NOMO-1 treated with DMSO at 0.1 percent for 48 hours (cell line): ENCODE results near the gene GAL3ST3.
A peak's percentile ranks its signal among the peaks of the same experiment; 100 is the strongest.

Experiments
- DNase-seq: peaks from one replicate; lab custom pipeline; 2025; ENCODE audit not compliant: unreplicated experiment; lab: John Stamatoyannopoulos, UW

The GAL3ST3 gene

GRCh38 chr11:66069715-66070603, 21.0 kb upstream of the GAL3ST3 start, which contains the start of gene PACS1:
Gene PACS1 (plus strand): TSS chr11:66070272. CDS start chr11:66070487, 215 bp downstream.
- peak; percentile 53 for DNase-seq

GRCh38 chr11:66068923-66069714, 20.2 kb upstream of the GAL3ST3 start:
- DNase-seq: peak; percentile 59

- DNase-seq: peak; percentile 46
Observed at GRCh38 chr11:66068154-66068821, 19.3 kb upstream of the GAL3ST3 start.

GRCh38 chr11:66067640-66068039, 18.7 kb upstream of the GAL3ST3 start:
- DNase-seq: no peak

- no peak for DNase-seq
Observed at GRCh38 chr11:66066751-66067150, 17.8 kb upstream of the GAL3ST3 start.

GRCh38 chr11:66064571-66064970, 15.6 kb upstream of the GAL3ST3 start:
- no peak for DNase-seq

- DNase-seq: no peak
Observed at GRCh38 chr11:66063900-66064299, 14.9 kb upstream of the GAL3ST3 start.

GRCh38 chr11:66062408-66062807, 13.4 kb upstream of the GAL3ST3 start:
- DNase-seq: no peak

GRCh38 chr11:66061268-66061667, 12.3 kb upstream of the GAL3ST3 start:
- DNase-seq: no peak

- DNase-seq: no peak
Observed at GRCh38 chr11:66059966-66060680, 11.2 kb upstream of the GAL3ST3 start.

GRCh38 chr11:66056501-66056900, 7.5 kb upstream of the GAL3ST3 start:
- no peak for DNase-seq

- DNase-seq: no peak
Observed at GRCh38 chr11:66055021-66055420, 6.1 kb upstream of the GAL3ST3 start.

GRCh38 chr11:66052664-66052982, 3.7 kb upstream of the GAL3ST3 start:
- DNase-seq: no peak

- DNase-seq: peak; percentile 98
Observed at GRCh38 chr11:66051766-66052663, 3.1 kb upstream of the GAL3ST3 start, which contains the start of gene SF3B2. Gene SF3B2 (plus strand): TSS chr11:66052364. CDS start chr11:66052385, 21 bp downstream.

- DNase-seq: peak; percentile 35
Observed at GRCh38 chr11:66051371-66051765, 2.4 kb upstream of the GAL3ST3 start.

GRCh38 chr11:66050581-66051231, 1.7 kb upstream of the GAL3ST3 start:
- no peak for DNase-seq

- DNase-seq: no peak
Observed at GRCh38 chr11:66047541-66048365, 1.2 kb downstream of the GAL3ST3 start.

GRCh38 chr11:66046901-66047300, 2.1 kb downstream of the GAL3ST3 start:
- DNase-seq: no peak
